WTC11 (cell line): Measurements from ENCODE around the gene EXPH5. TPM values are rescaled to one million over a fixed set of nuclear protein-coding genes. Genes with fewer than 3 reads are reported as not detected.

Experiments used
- ATAC-seq: fragments of 200-7000 bp; cut with Tn5 transposase; 2 replicates; pipeline ENCODE4 v1.10.0; 2021; ENCODE audit warnings: mild to moderate bottlenecking, moderate library complexity
- CTCF ChIA-PET: fragments of 300-600 bp; sonication (Branson Sonifier 250); formaldehyde crosslinking; loops from one replicate; lab custom pipeline; 2021; ENCODE audit warnings: antibody characterized with exemption; lab: Charles Lee
- POLR2A ChIA-PET: fragments of 350-600 bp; sonication (Branson Sonifier 250); formaldehyde crosslinking; loops from one replicate; lab custom pipeline; 2021; ENCODE audit warnings: antibody characterized with exemption; lab: Charles Lee
- DNase-seq: peaks from one replicate; pipeline ENCODE4 v3.0.0; 2021; ENCODE audit warnings: low spot score
- H3K27ac Mint-ChIP-seq: 2 replicates; pipeline ENCODE4 v1.8.0; 2021; ENCODE audit warnings: mixed read lengths
- H3K27me3 Mint-ChIP-seq: 2 replicates; pipeline ENCODE4 v1.8.0; 2021; ENCODE audit warnings: low read depth, mild to moderate bottlenecking, moderate library complexity, mixed read lengths
- H3K36me3 Mint-ChIP-seq: 2 replicates; pipeline ENCODE4 v1.8.0; 2021; ENCODE audit warnings: mixed read lengths
- H3K4me1 Mint-ChIP-seq: 2 replicates; pipeline ENCODE4 v1.8.0; 2022; ENCODE audit warnings: mixed read lengths
- H3K4me3 Mint-ChIP-seq: 2 replicates; pipeline ENCODE4 v1.8.0; 2021; ENCODE audit warnings: mild to moderate bottlenecking, moderate library complexity, mixed read lengths
- H3K9me3 Mint-ChIP-seq: 2 replicates; pipeline ENCODE4 v1.8.0; 2021; ENCODE audit warnings: mixed read lengths
- CBFB ChIP-seq: sonication (generic); formaldehyde crosslinking; IDR thresholded peaks from 2 replicates; pipeline ENCODE4 v1.8.1; 2022; ENCODE audit warnings: mild to moderate bottlenecking, low read depth, missing genetic modification reagents
- CREB1 ChIP-seq: sonication (generic); formaldehyde crosslinking; IDR thresholded peaks from 2 replicates; pipeline ENCODE4 v1.8.0; 2023; ENCODE audit warnings: mild to moderate bottlenecking, missing genetic modification reagents
- CTCF ChIP-seq: fragments of 200-600 bp; IDR thresholded peaks from 2 replicates; pipeline ENCODE4 v1.8.0; 2022; ENCODE audit warnings: antibody characterized with exemption
- E2F5 ChIP-seq: sonication (generic); formaldehyde crosslinking; IDR thresholded peaks from 2 replicates; pipeline ENCODE4 v1.8.1; 2022; ENCODE audit warnings: mild to moderate bottlenecking, moderate library complexity, missing genetic modification reagents
- EMX1 ChIP-seq: fragments of 250-450 bp; sonication (Bioruptor Pico); IDR thresholded peaks from 2 replicates; pipeline ENCODE4 v1.8.0; 2021; ENCODE audit warnings: mild to moderate bottlenecking
- ESRRA ChIP-seq: sonication (generic); formaldehyde crosslinking; IDR thresholded peaks from 2 replicates; pipeline ENCODE4 v1.8.1; 2022; ENCODE audit warnings: mild to moderate bottlenecking, missing genetic modification reagents, borderline replicate concordance
- JUN ChIP-seq: sonication (generic); formaldehyde crosslinking; IDR thresholded peaks from 2 replicates; pipeline ENCODE4 v1.8.0; 2023; ENCODE audit warnings: mild to moderate bottlenecking, missing genetic modification reagents
- MAX ChIP-seq: sonication (generic); formaldehyde crosslinking; IDR thresholded peaks from 2 replicates; pipeline ENCODE4 v1.8.0; 2022; ENCODE audit warnings: mild to moderate bottlenecking, missing genetic modification reagents
- MLX ChIP-seq: sonication (generic); formaldehyde crosslinking; IDR thresholded peaks from 2 replicates; pipeline ENCODE4 v1.8.1; 2023; ENCODE audit warnings: mild to moderate bottlenecking, missing genetic modification reagents, moderate library complexity
- RORB ChIP-seq: fragments of 250-450 bp; sonication (Bioruptor Pico); IDR thresholded peaks from 2 replicates; pipeline ENCODE4 v1.9.0; 2021; ENCODE audit warnings: mild to moderate bottlenecking
- SMAD4 ChIP-seq: sonication (generic); formaldehyde crosslinking; IDR thresholded peaks from 2 replicates; pipeline ENCODE4 v1.8.0; 2022; ENCODE audit warnings: mild to moderate bottlenecking, missing genetic modification reagents
- ZNF219 ChIP-seq: sonication (generic); formaldehyde crosslinking; IDR thresholded peaks from 2 replicates; pipeline ENCODE4 v1.8.0; 2023; ENCODE audit warnings: missing genetic modification reagents, mild to moderate bottlenecking, borderline replicate concordance
- ZNF671 ChIP-seq: fragments of 250-450 bp; sonication (Bioruptor Pico); IDR thresholded peaks from 2 replicates; pipeline ENCODE4 v1.8.0; 2021; ENCODE audit warnings: mild to moderate bottlenecking
- total RNA-seq: library from RNA; stranded (reverse); gene quantifications from 3 replicates; pipeline ENCODE4 v1.2.3, GENCODE V29; 2021
- TF ChIP-seq, protein P1 (sequence below): sonication (generic); formaldehyde crosslinking; conservative IDR thresholded peaks from 2 replicates; pipeline ENCODE4 v1.8.1; 2023; ENCODE audit warnings: mild to moderate bottlenecking, low read depth, missing genetic modification reagents, moderate library complexity
- TF ChIP-seq, protein P2 (sequence below): sonication (generic); formaldehyde crosslinking; IDR thresholded peaks from 2 replicates; pipeline ENCODE4 v1.8.1; 2023; ENCODE audit warnings: mild to moderate bottlenecking, missing genetic modification reagents, moderate library complexity
- TF ChIP-seq, protein P3 (sequence below): sonication (generic); formaldehyde crosslinking; IDR thresholded peaks from 2 replicates; pipeline ENCODE4 v1.8.0; 2022; ENCODE audit warnings: mild to moderate bottlenecking, missing genetic modification reagents
- TF ChIP-seq, protein P4 (sequence below): fragments of 250-450 bp; sonication (Bioruptor Pico); IDR thresholded peaks from 2 replicates; pipeline ENCODE4 v1.9.0; 2021; ENCODE audit warnings: mild to moderate bottlenecking
- TF ChIP-seq, protein P5 (sequence below): sonication (generic); formaldehyde crosslinking; IDR thresholded peaks from 2 replicates; pipeline ENCODE4 v1.8.1; 2023; ENCODE audit warnings: mild to moderate bottlenecking, moderate library complexity, missing genetic modification reagents

The EXPH5 gene
- total RNA-seq, 1 experiment from 2014 or later, result 11.2 TPM

DNA sequence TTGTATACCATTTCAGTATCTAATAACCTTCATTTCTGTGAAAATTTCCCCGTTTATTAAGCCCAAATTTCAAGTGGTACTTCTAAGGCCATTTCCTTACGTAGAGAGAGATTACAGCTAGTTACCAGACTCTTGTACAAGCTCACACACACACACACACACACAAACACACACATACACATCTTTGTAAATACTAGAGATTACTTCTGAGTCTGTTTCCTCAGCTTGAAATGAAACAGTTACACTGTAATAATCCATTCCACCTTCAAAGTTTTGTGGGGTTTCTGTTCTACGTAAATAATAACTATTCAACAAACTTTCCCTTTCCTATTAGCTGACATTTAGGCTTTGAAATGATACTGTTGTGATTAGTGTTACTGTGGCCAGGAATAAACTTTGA, 101.6 kb downstream of the EXPH5 start:
- Mint-ChIP-seq H3K27ac (no peak overlapping the region), H3K4me1 (peaks cover 14% of the 10 kb centered on the region), H3K27me3 (no peaks in the 10 kb centered on the region), H3K36me3 (peaks cover 18% of the 10 kb centered on the region), H3K4me3 (no peak overlapping the region), H3K9me3 (peaks cover 7% of the 10 kb centered on the region)
- ATAC-seq, result no peak
- TF ChIP-seq, protein P1, sequence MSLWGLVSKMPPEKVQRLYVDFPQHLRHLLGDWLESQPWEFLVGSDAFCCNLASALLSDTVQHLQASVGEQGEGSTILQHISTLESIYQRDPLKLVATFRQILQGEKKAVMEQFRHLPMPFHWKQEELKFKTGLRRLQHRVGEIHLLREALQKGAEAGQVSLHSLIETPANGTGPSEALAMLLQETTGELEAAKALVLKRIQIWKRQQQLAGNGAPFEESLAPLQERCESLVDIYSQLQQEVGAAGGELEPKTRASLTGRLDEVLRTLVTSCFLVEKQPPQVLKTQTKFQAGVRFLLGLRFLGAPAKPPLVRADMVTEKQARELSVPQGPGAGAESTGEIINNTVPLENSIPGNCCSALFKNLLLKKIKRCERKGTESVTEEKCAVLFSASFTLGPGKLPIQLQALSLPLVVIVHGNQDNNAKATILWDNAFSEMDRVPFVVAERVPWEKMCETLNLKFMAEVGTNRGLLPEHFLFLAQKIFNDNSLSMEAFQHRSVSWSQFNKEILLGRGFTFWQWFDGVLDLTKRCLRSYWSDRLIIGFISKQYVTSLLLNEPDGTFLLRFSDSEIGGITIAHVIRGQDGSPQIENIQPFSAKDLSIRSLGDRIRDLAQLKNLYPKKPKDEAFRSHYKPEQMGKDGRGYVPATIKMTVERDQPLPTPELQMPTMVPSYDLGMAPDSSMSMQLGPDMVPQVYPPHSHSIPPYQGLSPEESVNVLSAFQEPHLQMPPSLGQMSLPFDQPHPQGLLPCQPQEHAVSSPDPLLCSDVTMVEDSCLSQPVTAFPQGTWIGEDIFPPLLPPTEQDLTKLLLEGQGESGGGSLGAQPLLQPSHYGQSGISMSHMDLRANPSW (CRISPR knock-in tag), result no peak
- TF ChIP-seq CREB1 (CRISPR knock-in tag) (no peak), SMAD4 (no peak), E2F5 (CRISPR knock-in tag) (no peak), CTCF (no peak), JUN (CRISPR knock-in tag) (no peak), ESRRA (CRISPR knock-in tag) (no peak), ZNF219 (no peak), CBFB (CRISPR knock-in tag) (no peak), EMX1 (no peak), MLX (CRISPR knock-in tag) (no peak), ZNF671 (CRISPR knock-in tag) (no peak), RORB (CRISPR knock-in tag) (no peak), MAX (CRISPR knock-in tag) (no peak)
- TF ChIP-seq, protein P2, sequence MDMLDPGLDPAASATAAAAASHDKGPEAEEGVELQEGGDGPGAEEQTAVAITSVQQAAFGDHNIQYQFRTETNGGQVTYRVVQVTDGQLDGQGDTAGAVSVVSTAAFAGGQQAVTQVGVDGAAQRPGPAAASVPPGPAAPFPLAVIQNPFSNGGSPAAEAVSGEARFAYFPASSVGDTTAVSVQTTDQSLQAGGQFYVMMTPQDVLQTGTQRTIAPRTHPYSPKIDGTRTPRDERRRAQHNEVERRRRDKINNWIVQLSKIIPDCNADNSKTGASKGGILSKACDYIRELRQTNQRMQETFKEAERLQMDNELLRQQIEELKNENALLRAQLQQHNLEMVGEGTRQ, result no peak
- TF ChIP-seq, protein P3, sequence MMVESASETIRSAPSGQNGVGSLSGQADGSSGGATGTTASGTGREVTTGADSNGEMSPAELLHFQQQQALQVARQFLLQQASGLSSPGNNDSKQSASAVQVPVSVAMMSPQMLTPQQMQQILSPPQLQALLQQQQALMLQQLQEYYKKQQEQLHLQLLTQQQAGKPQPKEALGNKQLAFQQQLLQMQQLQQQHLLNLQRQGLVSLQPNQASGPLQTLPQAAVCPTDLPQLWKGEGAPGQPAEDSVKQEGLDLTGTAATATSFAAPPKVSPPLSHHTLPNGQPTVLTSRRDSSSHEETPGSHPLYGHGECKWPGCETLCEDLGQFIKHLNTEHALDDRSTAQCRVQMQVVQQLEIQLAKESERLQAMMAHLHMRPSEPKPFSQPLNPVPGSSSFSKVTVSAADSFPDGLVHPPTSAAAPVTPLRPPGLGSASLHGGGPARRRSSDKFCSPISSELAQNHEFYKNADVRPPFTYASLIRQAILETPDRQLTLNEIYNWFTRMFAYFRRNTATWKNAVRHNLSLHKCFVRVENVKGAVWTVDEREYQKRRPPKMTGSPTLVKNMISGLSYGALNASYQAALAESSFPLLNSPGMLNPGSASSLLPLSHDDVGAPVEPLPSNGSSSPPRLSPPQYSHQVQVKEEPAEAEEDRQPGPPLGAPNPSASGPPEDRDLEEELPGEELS (CRISPR knock-in tag), result no peak
- TF ChIP-seq, protein P4, sequence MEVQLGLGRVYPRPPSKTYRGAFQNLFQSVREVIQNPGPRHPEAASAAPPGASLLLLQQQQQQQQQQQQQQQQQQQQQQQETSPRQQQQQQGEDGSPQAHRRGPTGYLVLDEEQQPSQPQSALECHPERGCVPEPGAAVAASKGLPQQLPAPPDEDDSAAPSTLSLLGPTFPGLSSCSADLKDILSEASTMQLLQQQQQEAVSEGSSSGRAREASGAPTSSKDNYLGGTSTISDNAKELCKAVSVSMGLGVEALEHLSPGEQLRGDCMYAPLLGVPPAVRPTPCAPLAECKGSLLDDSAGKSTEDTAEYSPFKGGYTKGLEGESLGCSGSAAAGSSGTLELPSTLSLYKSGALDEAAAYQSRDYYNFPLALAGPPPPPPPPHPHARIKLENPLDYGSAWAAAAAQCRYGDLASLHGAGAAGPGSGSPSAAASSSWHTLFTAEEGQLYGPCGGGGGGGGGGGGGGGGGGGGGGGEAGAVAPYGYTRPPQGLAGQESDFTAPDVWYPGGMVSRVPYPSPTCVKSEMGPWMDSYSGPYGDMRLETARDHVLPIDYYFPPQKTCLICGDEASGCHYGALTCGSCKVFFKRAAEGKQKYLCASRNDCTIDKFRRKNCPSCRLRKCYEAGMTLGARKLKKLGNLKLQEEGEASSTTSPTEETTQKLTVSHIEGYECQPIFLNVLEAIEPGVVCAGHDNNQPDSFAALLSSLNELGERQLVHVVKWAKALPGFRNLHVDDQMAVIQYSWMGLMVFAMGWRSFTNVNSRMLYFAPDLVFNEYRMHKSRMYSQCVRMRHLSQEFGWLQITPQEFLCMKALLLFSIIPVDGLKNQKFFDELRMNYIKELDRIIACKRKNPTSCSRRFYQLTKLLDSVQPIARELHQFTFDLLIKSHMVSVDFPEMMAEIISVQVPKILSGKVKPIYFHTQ (CRISPR knock-in tag), result no peak
- TF ChIP-seq, protein P5, sequence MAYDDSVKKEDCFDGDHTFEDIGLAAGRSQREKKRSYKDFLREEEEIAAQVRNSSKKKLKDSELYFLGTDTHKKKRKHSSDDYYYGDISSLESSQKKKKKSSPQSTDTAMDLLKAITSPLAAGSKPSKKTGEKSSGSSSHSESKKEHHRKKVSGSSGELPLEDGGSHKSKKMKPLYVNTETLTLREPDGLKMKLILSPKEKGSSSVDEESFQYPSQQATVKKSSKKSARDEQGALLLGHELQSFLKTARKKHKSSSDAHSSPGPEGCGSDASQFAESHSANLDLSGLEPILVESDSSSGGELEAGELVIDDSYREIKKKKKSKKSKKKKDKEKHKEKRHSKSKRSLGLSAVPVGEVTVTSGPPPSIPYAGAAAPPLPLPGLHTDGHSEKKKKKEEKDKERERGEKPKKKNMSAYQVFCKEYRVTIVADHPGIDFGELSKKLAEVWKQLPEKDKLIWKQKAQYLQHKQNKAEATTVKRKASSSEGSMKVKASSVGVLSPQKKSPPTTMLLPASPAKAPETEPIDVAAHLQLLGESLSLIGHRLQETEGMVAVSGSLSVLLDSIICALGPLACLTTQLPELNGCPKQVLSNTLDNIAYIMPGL (CRISPR knock-in tag), result no peak
- POLR2A ChIA-PET, result no interaction called here
- no peak for DNase-seq
- CTCF ChIA-PET, result no interaction called here
